Panc1 (cell line): ENCODE results near the gene SLC9A3. TPM values are rescaled to one million over a fixed set of nuclear protein-coding genes. Genes with fewer than 3 reads are reported as not detected.

Experiments used
- ATAC-seq: fragments of 200-7000 bp; cut with Tn5 transposase; 2 replicates; pipeline ENCODE4 v1.9.1; 2020; ENCODE audit warnings: mild to moderate bottlenecking, moderate library complexity
- BruUV-seq: library from RNA; stranded (reverse); fragments of 400-500 nt; replicated peaks from 2 replicates; lab custom pipeline; 2021; lab: Mats Ljungman, UMichigan
- CTCF ChIA-PET: fragments of 300-600 bp; sonication (Branson Sonifier 250); formaldehyde crosslinking; loops from one replicate; lab custom pipeline; 2022; ENCODE audit warnings: antibody characterized with exemption; lab: Charles Lee
- POLR2A ChIA-PET: fragments of 300-600 bp; sonication (Branson Sonifier 250); formaldehyde crosslinking; loops from one replicate; lab custom pipeline; 2022; ENCODE audit warnings: antibody characterized with exemption; lab: Charles Lee
- DNase-seq: peaks from one replicate; pipeline ENCODE4 v3.0.0-alpha.2; 2010; ENCODE audit warnings: low read depth, low spot score
- H3K27ac ChIP-seq: 2 replicates; pipeline ENCODE4 v1.5.1; 2011; ENCODE audit warnings: mild to moderate bottlenecking, low read length, inconsistent platforms
- H3K27me3 ChIP-seq: fragments of 200-500 bp; sonication (Bioruptor generic); 2 replicates; pipeline ENCODE4 v1.6.0; 2014; ENCODE audit warnings: low read length, inconsistent platforms; ENCODE audit not compliant: control insufficient read depth, insufficient read depth
- H3K36me3 ChIP-seq: fragments of 200-500 bp; sonication (Bioruptor generic); 2 replicates; pipeline ENCODE4 v1.5.1; 2014; ENCODE audit warnings: inconsistent platforms, mild to moderate bottlenecking, low read length, moderate library complexity; ENCODE audit not compliant: control insufficient read depth, insufficient read depth
- H3K4me1 ChIP-seq: 2 replicates; pipeline ENCODE4 v1.5.1; 2011; ENCODE audit warnings: inconsistent platforms, mild to moderate bottlenecking, low read length, moderate library complexity; ENCODE audit not compliant: control insufficient read depth, insufficient read depth
- H3K4me3 ChIP-seq, 2 experiments: 2 replicates each; pipeline ENCODE4 v1.5.1; 2011 to 2012; ENCODE audit warnings: low read depth in 2 of 2, low read length in 2 of 2, mild to moderate bottlenecking in 2 of 2, inconsistent platforms in 1 of 2, moderate library complexity in 1 of 2
- H3K9me3 ChIP-seq: fragments of 200-500 bp; sonication (Bioruptor generic); 2 replicates; pipeline ENCODE4 v1.5.1; 2014; ENCODE audit warnings: low read depth, mild to moderate bottlenecking, inconsistent platforms, low read length, moderate library complexity; ENCODE audit not compliant: control insufficient read depth, insufficient read depth
- POLR2AphosphoS5 ChIP-seq: IDR thresholded peaks from 2 replicates; pipeline ENCODE4 v1.6.1; 2012; ENCODE audit warnings: mild to moderate bottlenecking, low read depth, low read length, moderate library complexity
- SIN3A ChIP-seq: IDR thresholded peaks from 2 replicates; pipeline ENCODE4 v1.6.1; 2012; ENCODE audit warnings: low read depth, mild to moderate bottlenecking, low read length, moderate library complexity, borderline replicate concordance; ENCODE audit not compliant: insufficient read depth
- TCF7L2 ChIP-seq: IDR thresholded peaks from 2 replicates; pipeline ENCODE4 v1.6.1; 2011; ENCODE audit warnings: mild to moderate bottlenecking, low read depth, low read length, inconsistent platforms
- in situ Hi-C: cut with HindIII; loops from 2 replicates; pipeline ENCODE4 v1.10.0; 2016; ENCODE audit warnings: low sequenced_read_pairs, low pct_unique_long_range_greater_than_20kb
- intact Hi-C: fragments of 100-400 bp; cut with micrococcal nuclease; formaldehyde crosslinking; loops from one replicate; pipeline ENCODE4 v1.10.0; 2022; ENCODE audit not compliant: unreplicated experiment
- total RNA-seq: library from RNA; stranded (reverse); gene quantifications from one replicate; pipeline ENCODE4 v1.2.1, GENCODE V29; 2021; ENCODE audit not compliant: unreplicated experiment
- TF ChIP-seq, protein P1 (sequence below), 2 experiments: IDR thresholded peaks; 2 replicates each; pipeline ENCODE4 v1.6.1; 2011 to 2012; ENCODE audit warnings: low read depth in 2 of 2, control low read depth in 1 of 2, low read length in 1 of 2, mild to moderate bottlenecking in 1 of 2, moderate library complexity in 1 of 2; ENCODE audit not compliant: insufficient read depth in 1 of 2
- TF ChIP-seq, protein P2 (sequence below): fragments of 450-650 bp; IDR thresholded peaks from 2 replicates; pipeline ENCODE4 v1.5.1; 2017; ENCODE audit warnings: mild to moderate bottlenecking

The SLC9A3 gene
- total RNA-seq, 1 experiment from 2014 or later, result 2.0 TPM

DNA sequence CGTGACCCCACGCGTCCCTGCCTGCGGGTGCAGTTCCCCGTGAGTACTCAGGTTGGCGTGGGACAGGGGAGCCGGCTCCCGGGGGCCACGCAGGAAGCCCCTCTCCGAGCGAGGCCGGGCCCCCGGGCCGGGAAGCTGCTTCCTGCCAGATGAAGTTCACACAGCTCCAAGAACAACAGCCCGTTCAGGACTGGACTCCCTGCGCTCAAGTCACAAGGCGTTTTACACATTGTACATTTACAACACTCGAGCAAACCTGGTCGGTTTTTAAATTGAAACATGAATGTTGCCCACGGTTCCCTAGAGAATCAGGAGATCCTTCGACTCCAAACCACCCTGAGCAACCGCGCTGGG, 22.4 kb downstream of the SLC9A3 start:
- POLR2A ChIA-PET, result interaction anchor here (0.7 to 1.4 kb wide), 2 partner anchors 9 to 23 kb away, joined by 3 to 6 read pairs; no protein-coding TSS in a partner anchor
- intact Hi-C loops, result no loop called here
- in situ Hi-C loops, result no loop called here

DNA sequence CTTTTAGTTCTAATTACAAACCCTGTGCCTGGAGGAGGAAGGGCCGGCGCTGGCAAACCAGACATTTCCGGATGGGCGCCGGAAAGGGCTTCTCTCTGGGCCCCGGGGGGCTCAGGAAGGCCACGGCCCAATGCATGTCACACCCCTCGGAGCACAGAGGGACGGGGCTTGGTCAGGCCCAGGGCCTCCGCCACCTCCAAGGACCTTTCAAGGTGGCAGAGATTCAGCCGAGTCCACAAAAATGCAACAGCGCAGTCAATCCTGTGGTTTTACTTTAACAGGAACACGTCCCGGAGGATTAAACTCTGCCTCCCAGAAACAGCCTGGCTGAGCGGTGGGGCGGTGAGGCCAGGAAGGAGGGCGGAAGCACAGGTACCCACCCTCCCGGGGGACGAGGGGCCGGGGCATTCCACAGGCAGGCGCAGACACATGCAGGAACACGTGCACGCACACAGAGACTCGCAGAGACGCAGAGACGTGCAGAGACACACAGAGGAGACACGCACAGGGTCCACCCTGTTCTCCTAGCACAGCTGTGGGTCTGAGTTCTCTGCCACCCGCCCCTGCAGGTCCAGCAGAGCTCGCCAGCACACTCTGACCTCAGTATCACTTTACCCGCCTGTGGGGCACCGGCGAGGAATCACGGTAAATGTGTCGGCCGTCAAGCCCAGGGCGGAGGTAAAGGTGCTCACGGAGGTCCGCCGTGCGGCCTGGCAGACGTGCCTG, 23.0 kb downstream of the SLC9A3 start:
- ChIA-PET CTCF (no interaction called here), POLR2A (interaction anchor here (1.4 kb wide), 1 partner anchor 8 kb away, joined by 3 read pairs; no protein-coding TSS in a partner anchor)
- no peaks in the 10 kb centered on the region for H3K27me3 ChIP-seq
- no peak overlapping the region for H3K27ac ChIP-seq
- TF ChIP-seq, protein P1, sequence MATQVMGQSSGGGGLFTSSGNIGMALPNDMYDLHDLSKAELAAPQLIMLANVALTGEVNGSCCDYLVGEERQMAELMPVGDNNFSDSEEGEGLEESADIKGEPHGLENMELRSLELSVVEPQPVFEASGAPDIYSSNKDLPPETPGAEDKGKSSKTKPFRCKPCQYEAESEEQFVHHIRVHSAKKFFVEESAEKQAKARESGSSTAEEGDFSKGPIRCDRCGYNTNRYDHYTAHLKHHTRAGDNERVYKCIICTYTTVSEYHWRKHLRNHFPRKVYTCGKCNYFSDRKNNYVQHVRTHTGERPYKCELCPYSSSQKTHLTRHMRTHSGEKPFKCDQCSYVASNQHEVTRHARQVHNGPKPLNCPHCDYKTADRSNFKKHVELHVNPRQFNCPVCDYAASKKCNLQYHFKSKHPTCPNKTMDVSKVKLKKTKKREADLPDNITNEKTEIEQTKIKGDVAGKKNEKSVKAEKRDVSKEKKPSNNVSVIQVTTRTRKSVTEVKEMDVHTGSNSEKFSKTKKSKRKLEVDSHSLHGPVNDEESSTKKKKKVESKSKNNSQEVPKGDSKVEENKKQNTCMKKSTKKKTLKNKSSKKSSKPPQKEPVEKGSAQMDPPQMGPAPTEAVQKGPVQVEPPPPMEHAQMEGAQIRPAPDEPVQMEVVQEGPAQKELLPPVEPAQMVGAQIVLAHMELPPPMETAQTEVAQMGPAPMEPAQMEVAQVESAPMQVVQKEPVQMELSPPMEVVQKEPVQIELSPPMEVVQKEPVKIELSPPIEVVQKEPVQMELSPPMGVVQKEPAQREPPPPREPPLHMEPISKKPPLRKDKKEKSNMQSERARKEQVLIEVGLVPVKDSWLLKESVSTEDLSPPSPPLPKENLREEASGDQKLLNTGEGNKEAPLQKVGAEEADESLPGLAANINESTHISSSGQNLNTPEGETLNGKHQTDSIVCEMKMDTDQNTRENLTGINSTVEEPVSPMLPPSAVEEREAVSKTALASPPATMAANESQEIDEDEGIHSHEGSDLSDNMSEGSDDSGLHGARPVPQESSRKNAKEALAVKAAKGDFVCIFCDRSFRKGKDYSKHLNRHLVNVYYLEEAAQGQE (IDR thresholded peaks at IDR 0.05; ENCODE audit: insufficient read depth in 1 of 2, low read depth in 2 of 2, low read length in 1 of 2), result no peak
- TF ChIP-seq SIN3A (no peak), TCF7L2 (no peak), POLR2AphosphoS5 (no peak)
- TF ChIP-seq, protein P2, sequence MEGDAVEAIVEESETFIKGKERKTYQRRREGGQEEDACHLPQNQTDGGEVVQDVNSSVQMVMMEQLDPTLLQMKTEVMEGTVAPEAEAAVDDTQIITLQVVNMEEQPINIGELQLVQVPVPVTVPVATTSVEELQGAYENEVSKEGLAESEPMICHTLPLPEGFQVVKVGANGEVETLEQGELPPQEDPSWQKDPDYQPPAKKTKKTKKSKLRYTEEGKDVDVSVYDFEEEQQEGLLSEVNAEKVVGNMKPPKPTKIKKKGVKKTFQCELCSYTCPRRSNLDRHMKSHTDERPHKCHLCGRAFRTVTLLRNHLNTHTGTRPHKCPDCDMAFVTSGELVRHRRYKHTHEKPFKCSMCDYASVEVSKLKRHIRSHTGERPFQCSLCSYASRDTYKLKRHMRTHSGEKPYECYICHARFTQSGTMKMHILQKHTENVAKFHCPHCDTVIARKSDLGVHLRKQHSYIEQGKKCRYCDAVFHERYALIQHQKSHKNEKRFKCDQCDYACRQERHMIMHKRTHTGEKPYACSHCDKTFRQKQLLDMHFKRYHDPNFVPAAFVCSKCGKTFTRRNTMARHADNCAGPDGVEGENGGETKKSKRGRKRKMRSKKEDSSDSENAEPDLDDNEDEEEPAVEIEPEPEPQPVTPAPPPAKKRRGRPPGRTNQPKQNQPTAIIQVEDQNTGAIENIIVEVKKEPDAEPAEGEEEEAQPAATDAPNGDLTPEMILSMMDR, result no peak
- no peak for ATAC-seq
- intact Hi-C loops, result no loop called here
- no peak overlapping the region for H3K4me3 ChIP-seq
- BruUV-seq, result no TSS peak
- no peak for DNase-seq
- no peaks in the 10 kb centered on the region for H3K36me3 ChIP-seq
- in situ Hi-C loops, result no loop called here
- H3K4me1 ChIP-seq, result peaks cover 6% of the 10 kb centered on the region
- H3K9me3 ChIP-seq, result no peaks in the 10 kb centered on the region

More for the DNA sequence above, 22.4 kb downstream of the SLC9A3 start:
- no peaks in the 10 kb centered on the region for H3K9me3 ChIP-seq
- H3K27me3 ChIP-seq, result no peaks in the 10 kb centered on the region
- peaks cover 9% of the 10 kb centered on the region for H3K4me1 ChIP-seq
- BruUV-seq, result no TSS peak
- H3K4me3 ChIP-seq, result no peak overlapping the region
- TF ChIP-seq SIN3A (no peak), POLR2AphosphoS5 (no peak), TCF7L2 (no peak)
- TF ChIP-seq, protein P1 (IDR thresholded peaks at IDR 0.05; ENCODE audit: insufficient read depth in 1 of 2, low read depth in 2 of 2, low read length in 1 of 2), result no peak
- TF ChIP-seq, protein P2, result no peak
- ATAC-seq (no peak), DNase-seq (no peak)
- no peaks in the 10 kb centered on the region for H3K36me3 ChIP-seq
- CTCF ChIA-PET, result no interaction called here
- no peak overlapping the region for H3K27ac ChIP-seq
